ENCODE data around the gene PTRH1.

GRCh38 chr9:127664678-127665507, 50.6 kb downstream of the PTRH1 start:
- TF ChIP-seq POLR2AphosphoS5 (IDR thresholded peaks at IDR 0.05; ENCODE audit: low read depth, low read length) (no peak), FOSL2 (IDR thresholded peaks at IDR 0.05; ENCODE audit: borderline replicate concordance, low read depth) (no peak), RAD21 (IDR thresholded peaks at IDR 0.05; ENCODE audit: low read length) (no peak; the same call in 1 of the 2 replicates), PBX3 (IDR thresholded peaks at IDR 0.05) (no peak), CTCF (IDR thresholded peaks at IDR 0.05) (no peak), ZBTB33 (IDR thresholded peaks at IDR 0.05; ENCODE audit: borderline replicate concordance, low read depth) (no peak), USF1 (IDR thresholded peaks at IDR 0.05; ENCODE audit: borderline replicate concordance, low read depth) (no peak), MEF2A (IDR thresholded peaks at IDR 0.05; ENCODE audit: borderline replicate concordance, low read depth) (no peak)
